ENCODE data around the gene CUX1.
A peak's percentile ranks its signal among the peaks of the same experiment; 100 is the strongest.
"Not testable (repeated sequence)": the region's sequence is repeated elsewhere in the genome, so short reads cannot be mapped to it uniquely, and the experiment has no call there.

The CUX1 gene

GRCh38 chr7:102221961-102222360 lies 404.5 kb downstream of the CUX1 start:
- no peak overlapping the region for H3K4me3 Mint-ChIP-seq
- H3K27me3 Mint-ChIP-seq: no peaks in the 10 kb centered on the region
- peaks cover 2% of the 10 kb centered on the region for H3K4me1 Mint-ChIP-seq
- no peak for DNase-seq
- CTCF ChIA-PET: no interaction called here
- H3K27ac Mint-ChIP-seq: no peak overlapping the region
- H3K9me3 Mint-ChIP-seq: no peaks in the 10 kb centered on the region
- no peaks in the 10 kb centered on the region for H3K36me3 Mint-ChIP-seq

- Mint-ChIP-seq H3K9me3 (no peaks in the 10 kb centered on the region), H3K4me3 (no peak overlapping the region), H3K27ac (no peak overlapping the region), H3K4me1 (peaks cover 2% of the 10 kb centered on the region), H3K36me3 (no peaks in the 10 kb centered on the region), H3K27me3 (no peaks in the 10 kb centered on the region)
- CTCF ChIA-PET: no interaction called here
- no peak for DNase-seq
These were observed 405.0 kb downstream of the CUX1 start for GRCh38 chr7:102222445-102222844.

GRCh38 chr7:102223184-102223583 lies 405.8 kb downstream of the CUX1 start:
- Mint-ChIP-seq H3K9me3 (no peaks in the 10 kb centered on the region), H3K4me1 (peaks cover 2% of the 10 kb centered on the region), H3K27ac (peak overlapping the region; percentile 45), H3K27me3 (no peaks in the 10 kb centered on the region), H3K36me3 (no peaks in the 10 kb centered on the region), H3K4me3 (no peak overlapping the region)
- CTCF ChIA-PET: no interaction called here
- no peak for DNase-seq

GRCh38 chr7:102225025-102225424 lies 407.6 kb downstream of the CUX1 start:
- Mint-ChIP-seq H3K36me3 (no peaks in the 10 kb centered on the region), H3K4me3 (no peak overlapping the region), H3K27ac (no peak overlapping the region), H3K4me1 (peaks cover 2% of the 10 kb centered on the region), H3K9me3 (no peaks in the 10 kb centered on the region), H3K27me3 (no peaks in the 10 kb centered on the region)
- no peak for DNase-seq
- CTCF ChIA-PET: no interaction called here

GRCh38 chr7:102227371-102227770 lies 409.9 kb downstream of the CUX1 start:
- Mint-ChIP-seq H3K27ac (no peak overlapping the region), H3K4me1 (peaks cover 2% of the 10 kb centered on the region), H3K4me3 (no peak overlapping the region), H3K9me3 (no peaks in the 10 kb centered on the region), H3K36me3 (no peaks in the 10 kb centered on the region), H3K27me3 (no peaks in the 10 kb centered on the region)
- no peak for DNase-seq
- CTCF ChIA-PET: no interaction called here

GRCh38 chr7:102228935-102229334 lies 411.5 kb downstream of the CUX1 start:
- CTCF ChIA-PET: no interaction called here
- no peaks in the 10 kb centered on the region for H3K4me1 Mint-ChIP-seq
- no peak overlapping the region for H3K4me3 Mint-ChIP-seq
- no peaks in the 10 kb centered on the region for H3K27me3 Mint-ChIP-seq
- DNase-seq: no peak
- no peaks in the 10 kb centered on the region for H3K36me3 Mint-ChIP-seq
- no peaks in the 10 kb centered on the region for H3K9me3 Mint-ChIP-seq
- no peak overlapping the region for H3K27ac Mint-ChIP-seq

GRCh38 chr7:102230162-102230561 lies 412.7 kb downstream of the CUX1 start:
- not testable (repeated sequence) for H3K9me3 Mint-ChIP-seq, H3K27ac Mint-ChIP-seq, DNase-seq, H3K4me3 Mint-ChIP-seq, H3K4me1 Mint-ChIP-seq, H3K36me3 Mint-ChIP-seq, H3K27me3 Mint-ChIP-seq
- CTCF ChIA-PET: interaction anchor here (0.7 kb wide), 1 partner anchor 13 kb away, joined by 3 read pairs; no protein-coding TSS in a partner anchor

GRCh38 chr7:102230593-102230992 lies 413.2 kb downstream of the CUX1 start:
- no peak overlapping the region for H3K4me3 Mint-ChIP-seq
- CTCF ChIA-PET: interaction anchor here (0.7 to 1.0 kb wide), 2 partner anchors 14 to 628 kb away, joined by 3 to 4 read pairs; no protein-coding TSS in a partner anchor
- H3K27me3 Mint-ChIP-seq: no peaks in the 10 kb centered on the region
- no peak for DNase-seq
- no peaks in the 10 kb centered on the region for H3K4me1 Mint-ChIP-seq
- H3K27ac Mint-ChIP-seq: no peak overlapping the region
- no peaks in the 10 kb centered on the region for H3K36me3 Mint-ChIP-seq
- H3K9me3 Mint-ChIP-seq: no peaks in the 10 kb centered on the region

- H3K27me3 Mint-ChIP-seq: no peaks in the 10 kb centered on the region
- H3K4me1 Mint-ChIP-seq: no peaks in the 10 kb centered on the region
- no peak for DNase-seq
- H3K36me3 Mint-ChIP-seq: peaks cover 3% of the 10 kb centered on the region
- H3K27ac Mint-ChIP-seq: no peak overlapping the region
- no peaks in the 10 kb centered on the region for H3K9me3 Mint-ChIP-seq
- CTCF ChIA-PET: interaction anchor here (0.8 kb wide), 1 partner anchor 689 kb away, joined by 4 read pairs; no protein-coding TSS in a partner anchor
- no peak overlapping the region for H3K4me3 Mint-ChIP-seq
These were observed 415.3 kb downstream of the CUX1 start for GRCh38 chr7:102232611-102233286.

- CTCF ChIA-PET: interaction anchor here (0.8 kb wide), 1 partner anchor 13 kb away, joined by 3 read pairs; no protein-coding TSS in a partner anchor
- no peaks in the 10 kb centered on the region for H3K27me3 Mint-ChIP-seq
- peaks cover 3% of the 10 kb centered on the region for H3K36me3 Mint-ChIP-seq
- no peaks in the 10 kb centered on the region for H3K4me1 Mint-ChIP-seq
- H3K27ac Mint-ChIP-seq: no peak overlapping the region
- no peaks in the 10 kb centered on the region for H3K9me3 Mint-ChIP-seq
- no peak overlapping the region for H3K4me3 Mint-ChIP-seq
- DNase-seq: no peak
These were observed 416.7 kb downstream of the CUX1 start for GRCh38 chr7:102234131-102234530.

- H3K36me3 Mint-ChIP-seq: peaks cover 3% of the 10 kb centered on the region
- H3K4me3 Mint-ChIP-seq: no peak overlapping the region
- no peak overlapping the region for H3K27ac Mint-ChIP-seq
- no peaks in the 10 kb centered on the region for H3K4me1 Mint-ChIP-seq
- no peaks in the 10 kb centered on the region for H3K27me3 Mint-ChIP-seq
- CTCF ChIA-PET: interaction anchor here (0.8 to 2.6 kb wide), 3 partner anchors 13 to 692 kb away, joined by 3 to 15 read pairs (median 7); no protein-coding TSS in a partner anchor
- H3K9me3 Mint-ChIP-seq: no peaks in the 10 kb centered on the region
- no peak for DNase-seq
These were observed 417.6 kb downstream of the CUX1 start for GRCh38 chr7:102234801-102235550.

GRCh38 chr7:102236102-102236501 lies 418.7 kb downstream of the CUX1 start:
- no peak overlapping the region for H3K27ac Mint-ChIP-seq
- H3K36me3 Mint-ChIP-seq: peaks cover 3% of the 10 kb centered on the region
- no peaks in the 10 kb centered on the region for H3K9me3 Mint-ChIP-seq
- no peaks in the 10 kb centered on the region for H3K4me1 Mint-ChIP-seq
- CTCF ChIA-PET: interaction anchor here (0.7 to 2.6 kb wide), 7 partner anchors 15 to 693 kb away, joined by 3 to 15 read pairs (median 5); no protein-coding TSS in a partner anchor
- no peak for DNase-seq
- no peak overlapping the region for H3K4me3 Mint-ChIP-seq
- H3K27me3 Mint-ChIP-seq: no peaks in the 10 kb centered on the region

GRCh38 chr7:102236592-102237287 lies 419.3 kb downstream of the CUX1 start:
- Mint-ChIP-seq H3K27me3 (no peaks in the 10 kb centered on the region), H3K27ac (no peak overlapping the region), H3K36me3 (peaks cover 3% of the 10 kb centered on the region), H3K4me3 (no peak overlapping the region), H3K4me1 (no peaks in the 10 kb centered on the region), H3K9me3 (no peaks in the 10 kb centered on the region)
- peak; percentile 64 for DNase-seq
- CTCF ChIA-PET: interaction anchor here (0.7 to 2.6 kb wide), 13 partner anchors 15 to 694 kb away, joined by 3 to 15 read pairs (median 4); no protein-coding TSS in a partner anchor

GRCh38 chr7:102239206-102239820 lies 421.9 kb downstream of the CUX1 start:
- no peaks in the 10 kb centered on the region for H3K4me1 Mint-ChIP-seq
- no peak overlapping the region for H3K27ac Mint-ChIP-seq
- CTCF ChIA-PET: interaction anchor here (1.1 to 1.4 kb wide), 2 partner anchors 637 to 703 kb away, joined by 3 to 5 read pairs; no protein-coding TSS in a partner anchor
- DNase-seq: no peak
- H3K36me3 Mint-ChIP-seq: peaks cover 3% of the 10 kb centered on the region
- no peaks in the 10 kb centered on the region for H3K9me3 Mint-ChIP-seq
- H3K4me3 Mint-ChIP-seq: no peak overlapping the region
- H3K27me3 Mint-ChIP-seq: no peaks in the 10 kb centered on the region

All from activated naive CD4-positive, alpha-beta T cell treated with anti-CD3 and anti-CD28 coated beads, Interleukin-2, amount 10 ng/mL, durations not matched to agents 7 days and 5 days (primary cell).